Measurements from ENCODE around the gene TTLL10. TPM values are rescaled to one million over a fixed set of nuclear protein-coding genes. Genes with fewer than 3 reads are reported as not detected.
A peak's percentile ranks its signal among the peaks of the same experiment; 100 is the strongest.

TTLL10 gene
- total RNA-seq, 2 experiments from 2014 or later = not detected

DNA sequence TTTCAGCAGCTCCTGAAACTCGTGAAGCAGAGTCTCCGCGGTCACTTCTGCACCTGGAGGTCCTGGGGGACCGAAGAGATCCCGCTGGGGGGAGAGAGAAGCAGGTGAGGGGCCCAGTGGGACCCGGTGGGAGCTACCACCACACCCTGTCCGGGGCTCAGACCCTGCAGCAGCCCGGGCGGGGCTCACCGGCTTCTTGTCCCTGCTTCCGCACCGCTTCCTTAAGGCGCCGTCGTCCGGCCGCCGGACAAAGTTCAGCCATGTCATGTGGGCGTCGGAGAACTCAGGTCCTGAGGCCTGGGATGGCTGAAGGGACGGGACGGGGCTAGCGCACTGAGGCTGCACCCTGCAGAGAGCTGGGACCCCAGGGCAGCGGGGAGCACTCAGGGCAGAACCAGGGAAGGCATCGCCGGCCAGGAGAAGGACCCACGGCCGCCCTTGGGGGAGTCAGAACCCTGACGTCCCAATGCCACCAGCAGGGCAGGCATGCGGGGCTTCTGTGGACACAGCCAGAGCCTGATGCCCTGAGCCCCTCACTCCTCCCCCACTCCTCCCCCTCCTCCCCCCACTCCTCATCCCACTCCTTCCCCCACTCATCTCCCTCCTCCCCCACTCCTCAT lies 70.6 kb downstream of the TTLL10 start:
- POLR2A ChIA-PET = no interaction called here
- no peaks in the 10 kb centered on the region for H3K4me1 Mint-ChIP-seq
- H3K4me3 Mint-ChIP-seq = no peak overlapping the region
- no peak overlapping the region for H3K27ac Mint-ChIP-seq
- no peak for ATAC-seq (ENCODE audit: low read depth)
- H3K9me3 Mint-ChIP-seq = no peaks in the 10 kb centered on the region
- H3K36me3 Mint-ChIP-seq = no peaks in the 10 kb centered on the region
- H3K27me3 Mint-ChIP-seq = peaks cover 2% of the 10 kb centered on the region
- DNase-seq = no peak

DNA sequence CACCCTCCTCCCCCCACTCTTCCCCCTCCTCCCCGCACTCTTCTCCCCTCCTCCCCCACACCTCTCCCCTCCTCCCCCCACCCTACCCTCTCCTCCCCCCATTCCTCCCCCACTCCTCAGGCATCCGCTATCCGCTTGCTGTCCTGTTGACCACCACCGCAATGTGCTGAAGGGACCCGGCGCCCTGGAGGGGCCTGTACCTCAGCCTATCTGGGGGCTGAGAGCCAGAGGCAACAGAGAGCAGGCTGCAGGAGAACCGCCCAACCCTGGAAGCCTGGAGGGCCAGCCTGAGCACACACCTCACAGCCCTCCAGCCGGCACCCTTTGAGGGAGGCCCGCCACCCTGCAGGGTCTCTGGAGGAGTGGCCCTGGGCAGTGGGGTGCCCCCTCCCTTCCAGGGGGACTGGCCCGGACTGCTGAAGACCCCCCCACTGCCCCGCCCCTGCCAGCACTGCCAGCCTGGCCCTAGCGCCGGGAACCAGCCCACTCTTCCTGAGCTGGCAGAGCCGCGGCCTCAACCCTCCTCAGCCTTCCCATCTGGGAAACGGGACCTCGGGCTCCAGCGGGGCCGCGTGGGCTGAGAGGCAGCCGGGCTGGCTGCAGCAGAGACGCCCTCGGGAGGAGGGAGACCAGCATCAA lies 71.6 kb downstream of the TTLL10 start:
- Mint-ChIP-seq H3K4me1 (peaks cover 5% of the 10 kb centered on the region), H3K36me3 (no peaks in the 10 kb centered on the region), H3K27me3 (peaks cover 2% of the 10 kb centered on the region), H3K9me3 (no peaks in the 10 kb centered on the region), H3K27ac (no peak overlapping the region), H3K4me3 (no peak overlapping the region)
- ATAC-seq (ENCODE audit: low read depth) (no peak), DNase-seq (no peak)
- POLR2A ChIA-PET = no interaction called here

DNA sequence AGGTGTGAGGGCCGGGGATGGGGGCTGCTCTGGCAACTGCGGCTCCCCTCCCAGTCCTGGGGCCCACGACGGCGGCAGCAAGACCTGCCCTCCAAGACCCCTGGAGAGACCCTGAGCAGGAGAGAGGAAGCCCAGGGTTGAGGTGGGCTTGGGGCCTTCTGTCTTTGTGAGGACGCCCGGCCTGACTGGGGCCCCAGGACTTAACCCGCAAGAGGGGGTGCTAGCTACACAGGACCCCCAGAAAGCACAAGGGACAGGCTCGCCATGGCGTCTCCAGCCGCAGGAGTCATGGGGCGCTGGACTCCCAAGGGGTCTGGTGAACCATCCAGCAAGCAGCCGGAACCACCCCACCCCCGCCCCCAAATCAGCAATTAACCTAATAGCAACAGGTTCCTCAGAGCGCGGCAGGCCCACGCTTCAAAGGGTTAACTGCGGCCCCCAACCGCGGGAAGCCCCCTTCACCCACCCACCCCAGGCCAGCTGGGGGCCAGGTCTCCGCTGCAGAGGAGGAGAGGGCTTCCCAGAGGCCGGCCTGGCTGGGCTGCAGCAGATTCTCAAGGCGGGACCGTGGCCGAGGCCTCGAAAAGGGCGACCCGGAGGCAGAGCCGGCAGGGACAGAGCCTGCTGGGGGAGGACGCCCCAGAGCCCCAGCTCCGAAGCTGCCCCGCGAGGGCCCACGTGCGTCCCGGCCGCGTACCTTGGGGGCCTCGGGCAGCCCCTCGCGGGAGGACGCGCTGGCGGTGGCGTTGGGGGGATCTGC lies 72.3 kb downstream of the TTLL10 start:
- Mint-ChIP-seq H3K9me3 (no peaks in the 10 kb centered on the region), H3K4me1 (peaks cover 11% of the 10 kb centered on the region), H3K36me3 (peaks cover under 1% of the 10 kb centered on the region), H3K4me3 (no peak overlapping the region), H3K27me3 (peaks cover 2% of the 10 kb centered on the region), H3K27ac (no peak overlapping the region)
- POLR2A ChIA-PET = no interaction called here
- DNase-seq = no peak
- no peak for ATAC-seq (ENCODE audit: low read depth)

DNA sequence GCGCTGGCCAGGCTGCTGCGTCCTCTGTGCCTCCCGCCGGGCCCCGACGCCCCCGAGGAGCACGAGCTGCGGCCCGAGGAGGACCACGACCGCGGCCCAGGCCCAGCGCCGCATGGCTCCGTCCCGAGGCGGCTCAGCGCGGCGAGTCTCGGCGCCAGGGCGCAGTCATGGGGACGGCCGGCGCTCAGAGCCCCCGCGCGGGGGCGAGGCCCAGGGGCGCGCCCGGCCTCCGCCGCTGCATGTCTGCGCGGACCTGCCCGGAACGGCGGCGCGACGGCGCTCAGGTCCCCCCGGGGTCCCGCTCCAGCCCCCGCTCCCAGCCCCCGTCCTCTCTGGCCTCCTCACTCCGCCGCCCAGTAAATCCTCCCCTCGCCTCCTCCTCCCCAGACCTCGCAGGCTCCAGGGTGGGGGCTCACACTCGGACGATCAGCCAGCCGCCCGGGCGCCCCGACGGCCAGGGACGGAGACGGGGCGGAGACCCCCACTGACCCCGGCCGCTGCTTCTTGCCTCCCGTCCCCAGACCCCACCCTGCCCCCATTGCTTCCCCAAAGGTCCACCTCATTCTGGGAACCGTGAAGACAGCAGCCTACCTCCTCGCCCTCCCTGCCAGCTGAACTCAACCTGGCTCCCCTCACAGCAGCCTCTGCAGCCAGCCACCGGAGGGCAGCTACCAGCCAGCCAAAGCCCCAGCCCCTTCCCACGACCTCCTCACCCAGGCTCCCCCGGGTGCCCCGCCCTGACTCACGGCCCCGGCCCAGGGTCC lies 73.1 kb downstream of the TTLL10 start, which contains the start of gene C1QTNF12:
C1QTNF12 (minus strand) TSS at position 146 of the 764 bp plus-strand sequence; CDS start at position 114, 32 bp downstream.
- no peak within 1 kb of the TSS for H3K27ac Mint-ChIP-seq
- H3K4me3 Mint-ChIP-seq = no peak within 1 kb of the TSS
- peaks cover 2% of the 10 kb centered on the region for H3K36me3 Mint-ChIP-seq
- H3K27me3 Mint-ChIP-seq = peaks cover 2% of the 10 kb centered on the region
- DNase-seq (no peak), ATAC-seq (ENCODE audit: low read depth) (no peak)
- POLR2A ChIA-PET = no interaction called here
- peaks cover 13% of the 10 kb centered on the region for H3K4me1 Mint-ChIP-seq
- H3K9me3 Mint-ChIP-seq = no peaks in the 10 kb centered on the region

DNA sequence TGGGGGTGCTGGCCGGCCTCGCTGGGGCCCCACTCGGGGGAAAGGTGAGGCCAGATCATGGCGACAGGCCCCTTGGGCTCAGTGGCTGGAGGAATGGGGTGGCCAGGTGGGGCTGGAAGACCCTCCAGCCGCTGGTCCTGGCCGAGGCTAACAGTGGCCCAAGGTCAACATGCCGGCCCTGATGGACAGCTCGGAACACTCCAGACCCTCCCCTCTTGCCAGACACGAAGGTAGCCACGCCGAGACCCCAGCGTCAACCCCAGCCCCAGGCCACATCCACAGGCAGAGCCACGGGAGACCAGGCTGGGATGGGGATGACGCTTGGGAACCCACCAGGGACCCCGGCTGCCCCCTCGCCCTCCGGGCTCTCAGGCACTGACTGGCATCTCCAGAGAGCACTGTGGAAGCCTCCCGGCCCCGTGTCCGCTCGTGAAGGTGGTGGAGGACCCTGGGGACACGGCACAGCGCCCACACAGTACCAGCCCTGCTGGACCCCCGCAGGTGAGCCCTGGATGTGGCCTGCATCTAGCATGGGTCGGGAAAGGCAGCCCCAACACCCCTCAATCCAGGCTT lies 73.7 kb downstream of the TTLL10 start:
- peaks cover 13% of the 10 kb centered on the region for H3K4me1 Mint-ChIP-seq
- H3K4me3 Mint-ChIP-seq = no peak overlapping the region
- POLR2A ChIA-PET = no interaction called here
- no peak for ATAC-seq (ENCODE audit: low read depth)
- H3K9me3 Mint-ChIP-seq = no peaks in the 10 kb centered on the region
- no peak overlapping the region for H3K27ac Mint-ChIP-seq
- H3K36me3 Mint-ChIP-seq = peaks cover 2% of the 10 kb centered on the region
- no peak for DNase-seq
- H3K27me3 Mint-ChIP-seq = peaks cover 2% of the 10 kb centered on the region

Small RNA genes lying within 50 kb of the gene (microRNA-seq; reads per million reads assigned to microRNA genes)
- gene MIR200A (7.0 reads per million, percentile 3 among the genes with 10 or more reads in this experiment), gene MIR200B (14.7 reads per million, percentile 23 among the genes with 10 or more reads in this experiment), gene MIR429 (2.8 reads per million)

Other genes starting within 250 kb of the TTLL10 start
- under 1 TPM in 1 of 2 experiments, not detected in 1; 0.22 TPM for gene SAMD11, start 250.0 kb upstream of the TTLL10 start, total RNA-seq
- gene NOC2L, start 214.6 kb upstream of the TTLL10 start, total RNA-seq = 10 to 100 TPM; 63.0 to 63.4 TPM
- gene KLHL17, start 213.3 kb upstream of the TTLL10 start, total RNA-seq = 10 to 100 TPM; 35.3 to 35.4 TPM
- gene PLEKHN1, start 207.4 kb upstream of the TTLL10 start, total RNA-seq = 1 to 10 TPM; 3.0 to 4.8 TPM
- gene PERM1, start 191.8 kb upstream of the TTLL10 start, total RNA-seq = not detected
- 1 to 10 TPM in 1 of 2 experiments, under 1 TPM in 1; 0.60 to 1.1 TPM for gene HES4, start 173.8 kb upstream of the TTLL10 start, total RNA-seq
- gene ISG15, start 160.4 kb upstream of the TTLL10 start, total RNA-seq = 100 to 1,000 TPM; 425 to 457 TPM
- 10 to 100 TPM; 18.8 to 19.3 TPM for gene AGRN, start 153.8 kb upstream of the TTLL10 start, total RNA-seq
- gene RNF223, start 99.6 kb upstream of the TTLL10 start, total RNA-seq = not detected
- gene C1orf159, start 57.8 kb upstream of the TTLL10 start, total RNA-seq = 10 to 100 TPM; 22.7 to 23.0 TPM
- gene TNFRSF18, start 32.7 kb downstream of the TTLL10 start, total RNA-seq = 10 to 100 TPM; 11.4 to 15.0 TPM
- 1 to 10 TPM; 2.4 to 3.1 TPM for gene TNFRSF4, start 40.3 kb downstream of the TTLL10 start, total RNA-seq
- gene SDF4, start 58.1 kb downstream of the TTLL10 start, total RNA-seq = 100 to 1,000 TPM in 1 of 2 experiments, 10 to 100 TPM in 1; 99.1 to 103 TPM
- 10 to 100 TPM; 19.1 to 19.6 TPM for gene B3GALT6, start 58.4 kb downstream of the TTLL10 start, total RNA-seq
- 1 to 10 TPM; 2.2 to 4.4 TPM for gene C1QTNF12, start 72.8 kb downstream of the TTLL10 start, total RNA-seq
- gene UBE2J2, start 100.0 kb downstream of the TTLL10 start, total RNA-seq = 10 to 100 TPM; 75.7 to 78.1 TPM
- gene SCNN1D, start 106.6 kb downstream of the TTLL10 start, total RNA-seq = 1 to 10 TPM; 8.0 to 8.4 TPM
- gene ACAP3, start 134.1 kb downstream of the TTLL10 start, total RNA-seq = 10 to 100 TPM; 80.2 to 86.3 TPM
- gene PUSL1, start 134.7 kb downstream of the TTLL10 start, total RNA-seq = 10 to 100 TPM; 22.3 to 22.4 TPM
- 100 to 1,000 TPM; 143 to 158 TPM for gene INTS11, start 150.8 kb downstream of the TTLL10 start, total RNA-seq
- 10 to 100 TPM; 19.3 TPM for gene CPTP, start 150.9 kb downstream of the TTLL10 start, total RNA-seq
- gene TAS1R3, start 157.4 kb downstream of the TTLL10 start, total RNA-seq = 1 to 10 TPM; 1.2 to 1.3 TPM
- 10 to 100 TPM; 35.5 to 37.4 TPM for gene DVL1, start 175.5 kb downstream of the TTLL10 start, total RNA-seq
- gene MXRA8, start 184.7 kb downstream of the TTLL10 start, total RNA-seq = 1 to 10 TPM in 1 of 2 experiments, under 1 TPM in 1; 0.51 to 1.2 TPM
- gene AURKAIP1, start 201.3 kb downstream of the TTLL10 start, total RNA-seq = 10 to 100 TPM; 87.3 to 97.1 TPM
- gene CCNL2, start 225.5 kb downstream of the TTLL10 start, total RNA-seq = 100 to 1,000 TPM; 201 to 211 TPM
- 100 to 1,000 TPM in 1 of 2 experiments, 10 to 100 TPM in 1; 98.6 to 101 TPM for gene MRPL20, start 233.4 kb downstream of the TTLL10 start, total RNA-seq
- gene ANKRD65, start 247.4 kb downstream of the TTLL10 start, total RNA-seq = not detected

Data from activated naive CD8-positive, alpha-beta T cell treated with anti-CD3 and anti-CD28 coated beads, Interleukin-2, amount 10 ng/mL, durations not matched to agents 7 days and 5 days (primary cell).